Myocyte (in vitro differentiated cells): ENCODE measurements around the gene IL1RAPL2. TPM values are rescaled to one million over a fixed set of nuclear protein-coding genes. Genes with fewer than 3 reads are reported as not detected.
"Not testable (repeated sequence)": the region's sequence is repeated elsewhere in the genome, so short reads cannot be mapped to it uniquely, and the experiment has no call there.

Source experiments
- DNase-seq: peaks from one replicate; pipeline ENCODE4 v3.0.0-alpha.2; 2012; ENCODE audit warnings: low read depth
- total RNA-seq: library from RNA; depleted of rRNA; stranded (reverse); fragments of >200 nt; gene quantifications from 2 replicates; pipeline ENCODE4 v1.2.3, GENCODE V29; 2014

The IL1RAPL2 gene
- total RNA-seq, 1 donor from 2014 or later = 0.03 TPM

GRCh38 chrX:105773801-105774200, 1207.8 kb downstream of the IL1RAPL2 start:
- DNase-seq = no peak

- DNase-seq = no peak
These were observed 1209.7 kb downstream of the IL1RAPL2 start for GRCh38 chrX:105775679-105776078.

GRCh38 chrX:105781804-105782203, 1215.8 kb downstream of the IL1RAPL2 start:
- no peak for DNase-seq

- DNase-seq = not testable (repeated sequence)
These were observed 1230.9 kb downstream of the IL1RAPL2 start for GRCh38 chrX:105796877-105797276.

GRCh38 chrX:105803891-105804290, 1237.9 kb downstream of the IL1RAPL2 start:
- no peak for DNase-seq

- DNase-seq = not testable (repeated sequence)
These were observed 1239.7 kb downstream of the IL1RAPL2 start for GRCh38 chrX:105805655-105806054.

GRCh38 chrX:105816517-105816916, 1250.5 kb downstream of the IL1RAPL2 start:
- no peak for DNase-seq
